ENCODE results near the gene SLC6A9. TPM values are rescaled to one million over a fixed set of nuclear protein-coding genes. Genes with fewer than 3 reads are reported as not detected.

SLC6A9 gene
- polyA plus RNA-seq, 3 donors = not detected

- Histone ChIP-seq H3K27me3 (ENCODE audit: control insufficient read depth in 2 of 2, insufficient read depth in 2 of 2, low read length in 2 of 2) (no peaks in the 10 kb centered on the region), H3K4me2 (replicated peaks; ENCODE audit: extremely low read depth, low read length, poor library complexity, severe bottlenecking) (no peak overlapping the region), H3K27ac (ENCODE audit: low read depth in 1 of 2, low read length in 2 of 2) (no peak overlapping the region), H3K36me3 (replicated peaks in 1 of 2; ENCODE audit: control insufficient read depth in 1 of 2, insufficient read depth in 2 of 2, low read length in 2 of 2) (no peaks in the 10 kb centered on the region), H3K9ac (ENCODE audit: insufficient read depth, low read length, poor library complexity, severe bottlenecking) (no peak overlapping the region), H3K79me2 (ENCODE audit: insufficient read depth, low read length) (no peaks in the 10 kb centered on the region), H3K4me1 (ENCODE audit: control insufficient read depth in 1 of 2, insufficient read depth in 2 of 2, low read length in 2 of 2) (no peaks in the 10 kb centered on the region), H4K20me1 (ENCODE audit: insufficient read depth, low read length) (no peaks in the 10 kb centered on the region), H3K4me3 (replicated peaks in 1 of 3; ENCODE audit: low read depth in 2 of 3, low read length in 3 of 3) (no peak overlapping the region), H2AFZ (ENCODE audit: insufficient read depth, low read depth, low read length, poor library complexity, severe bottlenecking) (no peak overlapping the region), H3K9me3 (replicated peaks in 1 of 2; ENCODE audit: control insufficient read depth in 1 of 2, insufficient read depth in 1 of 2, low read length in 2 of 2) (no peaks in the 10 kb centered on the region)
- WGBS (ENCODE audit: insufficient coverage) = no CpG with 5 or more reads among the region's 4 CpGs
- Mint-ChIP-seq H3K9me3 (no peaks in the 10 kb centered on the region), H3K27me3 (ENCODE audit: low read depth in 3 of 3) (peaks cover 0 to 6% (median 3%) of the 10 kb centered on the region in 3 donors), H3K27ac (no peak overlapping the region), H3K4me1 (peaks cover 7% of the 10 kb centered on the region), H3K4me3 (no peak overlapping the region), H3K36me3 (no peaks in the 10 kb centered on the region)
- intact Hi-C loops (cut with micrococcal nuclease) = loop anchor here in 1 of 2 donors (10.0 kb wide), 1 partner anchor 516 kb away; no protein-coding TSS in a partner anchor
- no peak for TF ChIP-seq CTCF (IDR thresholded peaks at IDR 0.05)
- DNase-seq = no peak
Observed at GRCh38 chr1:44040846-44041245, 9.6 kb upstream of the SLC6A9 start.

DNA sequence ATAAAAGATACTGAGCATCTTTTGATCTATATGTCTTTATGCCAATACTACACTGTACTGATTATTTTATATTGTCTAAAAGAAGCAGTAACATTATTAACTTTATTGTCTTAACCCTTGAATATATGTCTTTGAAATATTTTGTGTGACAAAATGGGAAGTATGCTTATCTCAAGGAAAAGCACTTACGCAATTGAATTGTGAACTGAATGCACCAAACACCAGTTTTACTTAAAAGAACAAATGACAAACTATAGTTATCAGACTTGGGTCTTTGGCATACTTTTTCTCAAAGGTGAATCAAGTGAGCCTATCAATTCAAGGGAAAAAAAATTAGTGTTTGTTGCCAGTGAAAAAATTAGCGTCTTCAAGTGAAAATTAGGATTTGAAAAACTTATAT is 9.2 kb upstream of the SLC6A9 start:
- intact Hi-C loops (cut with micrococcal nuclease) = loop anchor here in 1 of 2 donors (10.0 kb wide), 1 partner anchor 516 kb away; no protein-coding TSS in a partner anchor

More for the DNA sequence above, 9.2 kb upstream of the SLC6A9 start:
- H4K20me1 ChIP-seq (ENCODE audit: insufficient read depth, low read length) = no peaks in the 10 kb centered on the region
- no peak overlapping the region for H2AFZ ChIP-seq (ENCODE audit: insufficient read depth, low read depth, low read length, poor library complexity, severe bottlenecking)
- no CpG with 5 or more reads among the region's 2 CpGs for WGBS (ENCODE audit: insufficient coverage)
- peaks cover 0 to 8% (median 3%) of the 10 kb centered on the region in 3 donors for H3K27me3 Mint-ChIP-seq (ENCODE audit: low read depth in 3 of 3)
- no peaks in the 10 kb centered on the region for H3K9me3 ChIP-seq (replicated peaks in 1 of 2; ENCODE audit: control insufficient read depth in 1 of 2, insufficient read depth in 1 of 2, low read length in 2 of 2)
- no peaks in the 10 kb centered on the region for H3K27me3 ChIP-seq (ENCODE audit: control insufficient read depth in 2 of 2, insufficient read depth in 2 of 2, low read length in 2 of 2)
- H3K4me1 ChIP-seq (ENCODE audit: control insufficient read depth in 1 of 2, insufficient read depth in 2 of 2, low read length in 2 of 2) = no peaks in the 10 kb centered on the region
- H3K27ac Mint-ChIP-seq = no peak overlapping the region
- no peaks in the 10 kb centered on the region for H3K79me2 ChIP-seq (ENCODE audit: insufficient read depth, low read length)
- H3K36me3 Mint-ChIP-seq = no peaks in the 10 kb centered on the region
- no peaks in the 10 kb centered on the region for H3K36me3 ChIP-seq (replicated peaks in 1 of 2; ENCODE audit: control insufficient read depth in 1 of 2, insufficient read depth in 2 of 2, low read length in 2 of 2)
- H3K27ac ChIP-seq (ENCODE audit: low read depth in 1 of 2, low read length in 2 of 2) = no peak overlapping the region
- H3K9ac ChIP-seq (ENCODE audit: insufficient read depth, low read length, poor library complexity, severe bottlenecking) = no peak overlapping the region
- H3K4me3 Mint-ChIP-seq = no peak overlapping the region
- H3K4me3 ChIP-seq (replicated peaks in 1 of 3; ENCODE audit: low read depth in 2 of 3, low read length in 3 of 3) = no peak overlapping the region
- no peaks in the 10 kb centered on the region for H3K9me3 Mint-ChIP-seq
- peaks cover 7% of the 10 kb centered on the region for H3K4me1 Mint-ChIP-seq
- TF ChIP-seq CTCF (IDR thresholded peaks at IDR 0.05) = no peak
- H3K4me2 ChIP-seq (replicated peaks; ENCODE audit: extremely low read depth, low read length, poor library complexity, severe bottlenecking) = no peak overlapping the region
- peak in 1 of 3 donors; percentile 8 for DNase-seq

Measured in CD14-positive monocyte (primary cell).